Neutrophil (primary cell): ENCODE measurements around the gene SETD5.

Experiments
- H3K27ac ChIP-seq: fragments of 200-600 bp; sonication (generic); 2 replicates; pipeline ENCODE4 v1.5.1; 2016; ENCODE audit warnings: mild to moderate bottlenecking, moderate library complexity
- H3K27me3 ChIP-seq: fragments of 200-600 bp; sonication (generic); 2 replicates; pipeline ENCODE4 v1.6.0; 2016; ENCODE audit warnings: mild to moderate bottlenecking
- H3K36me3 ChIP-seq: fragments of 200-600 bp; sonication (generic); 2 replicates; pipeline ENCODE4 v1.5.1; 2017
- H3K4me1 ChIP-seq, 2 experiments: fragments of 200-600 bp in 1 of 2; sonication (generic) in 1 of 2; 1 replicate in 1 of 2; 2 replicates in 1 of 2; pipeline versions ENCODE4 v1.5.1 to v1.6.1; 2013 to 2016; ENCODE audit warnings: low read depth in 1 of 2, low read length in 1 of 2, mild to moderate bottlenecking in 1 of 2, moderate library complexity in 1 of 2; ENCODE audit not compliant: control insufficient read depth in 1 of 2, insufficient read depth in 1 of 2
- H3K4me3 ChIP-seq, 2 experiments: fragments of 200-600 bp in 1 of 2; sonication (generic) in 1 of 2; 1 replicate in 1 of 2; 2 replicates in 1 of 2; pipeline ENCODE4 v1.5.1; 2013 to 2016; ENCODE audit warnings: low read depth in 1 of 2, low read length in 1 of 2, mild to moderate bottlenecking in 1 of 2, moderate library complexity in 1 of 2
- H3K9me3 ChIP-seq: fragments of 200-600 bp; sonication (generic); 2 replicates; pipeline ENCODE4 v1.5.1; 2016
- TF ChIP-seq, protein P1 (sequence below): fragments of 200-600 bp; sonication (generic); IDR thresholded peaks from 2 replicates; pipeline ENCODE4 v1.5.1; 2016; ENCODE audit warnings: antibody characterized with exemption

SETD5 gene

DNA sequence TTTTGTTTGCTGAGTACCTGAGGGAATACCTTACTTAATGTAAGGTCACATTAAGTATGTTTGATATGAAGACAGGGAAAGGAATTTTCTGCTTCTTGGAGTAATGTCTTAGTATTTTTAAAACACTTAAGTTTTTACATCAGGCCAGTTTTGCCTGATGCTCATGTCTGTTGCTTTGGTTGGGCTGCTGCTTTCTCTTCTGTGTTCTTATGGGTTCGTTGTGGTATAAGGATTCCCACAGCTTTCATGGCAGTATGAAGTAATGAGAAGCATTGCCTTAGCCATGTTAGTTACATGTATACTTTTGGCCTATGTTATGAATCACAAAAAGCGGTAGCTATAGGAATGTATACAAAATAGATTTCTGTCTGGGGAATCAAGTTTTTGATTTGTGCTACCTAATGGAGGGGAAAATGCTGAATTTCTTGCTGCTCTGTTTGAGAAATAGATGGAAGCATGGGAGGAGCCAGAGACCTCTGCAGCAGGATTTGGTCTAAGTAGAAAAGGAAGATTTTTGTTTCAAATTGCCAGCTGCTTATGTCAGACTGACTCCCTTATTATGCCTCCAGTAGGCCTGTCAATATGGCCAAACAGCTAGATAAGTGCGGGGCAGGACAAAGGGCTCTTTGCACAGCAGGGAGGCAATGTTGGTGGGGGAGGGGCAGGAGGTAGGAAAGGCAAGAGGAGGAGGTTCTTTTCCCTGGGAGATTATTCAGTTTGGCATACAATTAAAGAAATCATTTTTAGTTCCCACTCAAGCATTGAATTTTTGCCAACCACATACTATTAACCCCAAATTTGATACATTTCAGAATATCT lies 5.2 kb downstream of the SETD5 start:
- TF ChIP-seq, protein P1, sequence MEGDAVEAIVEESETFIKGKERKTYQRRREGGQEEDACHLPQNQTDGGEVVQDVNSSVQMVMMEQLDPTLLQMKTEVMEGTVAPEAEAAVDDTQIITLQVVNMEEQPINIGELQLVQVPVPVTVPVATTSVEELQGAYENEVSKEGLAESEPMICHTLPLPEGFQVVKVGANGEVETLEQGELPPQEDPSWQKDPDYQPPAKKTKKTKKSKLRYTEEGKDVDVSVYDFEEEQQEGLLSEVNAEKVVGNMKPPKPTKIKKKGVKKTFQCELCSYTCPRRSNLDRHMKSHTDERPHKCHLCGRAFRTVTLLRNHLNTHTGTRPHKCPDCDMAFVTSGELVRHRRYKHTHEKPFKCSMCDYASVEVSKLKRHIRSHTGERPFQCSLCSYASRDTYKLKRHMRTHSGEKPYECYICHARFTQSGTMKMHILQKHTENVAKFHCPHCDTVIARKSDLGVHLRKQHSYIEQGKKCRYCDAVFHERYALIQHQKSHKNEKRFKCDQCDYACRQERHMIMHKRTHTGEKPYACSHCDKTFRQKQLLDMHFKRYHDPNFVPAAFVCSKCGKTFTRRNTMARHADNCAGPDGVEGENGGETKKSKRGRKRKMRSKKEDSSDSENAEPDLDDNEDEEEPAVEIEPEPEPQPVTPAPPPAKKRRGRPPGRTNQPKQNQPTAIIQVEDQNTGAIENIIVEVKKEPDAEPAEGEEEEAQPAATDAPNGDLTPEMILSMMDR, result no peak
- Histone ChIP-seq H3K9me3 (no peaks in the 10 kb centered on the region), H3K27ac (peak overlapping the region; percentile 8), H3K27me3 (no peaks in the 10 kb centered on the region), H3K4me1 (peaks cover 41 to 47% of the 10 kb centered on the region in 2 experiments), H3K4me3 (no peak overlapping the region), H3K36me3 (no peaks in the 10 kb centered on the region)

DNA sequence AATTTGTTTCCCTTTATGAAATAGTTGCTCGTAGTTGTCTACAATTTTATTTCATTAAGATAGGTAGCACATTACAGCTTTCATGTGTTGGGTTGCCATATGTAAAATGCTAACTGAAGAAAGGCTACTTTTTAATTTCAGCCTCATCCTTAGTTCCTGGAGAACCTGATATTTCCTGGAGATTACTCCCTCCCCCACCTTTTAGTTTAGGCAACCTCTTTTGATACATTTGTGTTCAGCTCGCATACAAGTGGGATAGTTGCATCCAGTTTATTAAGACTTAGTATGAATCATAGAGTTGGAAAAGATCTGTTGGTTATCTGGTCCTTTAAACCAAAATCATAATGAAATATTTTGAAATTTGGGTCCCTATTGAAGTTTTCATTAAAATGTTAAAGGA lies 6.0 kb downstream of the SETD5 start:
- H3K36me3 ChIP-seq, result no peaks in the 10 kb centered on the region
- H3K27me3 ChIP-seq, result no peaks in the 10 kb centered on the region
- no peak overlapping the region for H3K4me3 ChIP-seq
- no peaks in the 10 kb centered on the region for H3K9me3 ChIP-seq
- no peak overlapping the region for H3K27ac ChIP-seq
- peaks cover 36 to 45% of the 10 kb centered on the region in 2 experiments for H3K4me1 ChIP-seq
- TF ChIP-seq, protein P1, result no peak

DNA sequence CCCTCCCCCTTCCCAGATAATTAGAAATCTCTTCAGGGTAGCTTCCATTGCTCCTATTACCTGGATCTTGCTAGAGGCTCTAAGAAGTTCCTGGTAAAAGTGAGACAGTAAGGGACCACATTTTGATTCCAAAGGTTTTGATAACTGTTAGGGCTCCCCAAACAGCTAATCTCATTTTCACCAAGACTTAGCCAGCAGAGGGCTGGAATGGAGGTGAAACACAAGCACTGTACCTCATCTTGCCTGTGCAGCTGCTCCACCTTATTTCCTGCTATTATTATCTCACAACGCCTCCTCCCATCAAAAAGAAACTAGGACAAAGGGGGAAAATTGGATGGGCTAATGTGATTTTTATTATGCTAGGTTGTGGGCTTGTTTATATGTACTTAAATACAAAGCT lies 7.3 kb downstream of the SETD5 start:
- H3K27ac ChIP-seq, result no peak overlapping the region

DNA sequence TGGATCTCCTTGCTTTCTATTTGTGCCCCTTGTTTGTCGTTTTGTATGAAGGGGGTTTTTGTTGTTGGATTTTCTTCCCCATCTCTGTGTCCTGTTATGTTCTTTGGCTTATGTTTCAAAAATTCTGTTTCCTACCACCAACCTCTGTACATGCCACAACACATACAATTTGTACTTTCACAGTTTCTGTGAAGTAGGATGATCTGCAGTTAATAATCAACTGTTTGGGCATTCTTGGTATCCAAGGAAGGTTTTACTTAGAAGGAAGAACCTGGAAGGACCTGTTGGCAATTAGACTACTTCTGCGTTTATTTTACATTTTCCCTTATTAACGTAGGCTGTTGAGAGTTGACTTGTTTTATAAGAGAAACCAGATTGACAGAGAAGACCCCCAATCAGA lies 8.3 kb downstream of the SETD5 start:
- H3K4me1 ChIP-seq, result peaks cover 26 to 36% of the 10 kb centered on the region in 2 experiments
- no peaks in the 10 kb centered on the region for H3K27me3 ChIP-seq
- H3K27ac ChIP-seq, result no peak overlapping the region
- H3K9me3 ChIP-seq, result no peaks in the 10 kb centered on the region
- no peak overlapping the region for H3K4me3 ChIP-seq
- no peaks in the 10 kb centered on the region for H3K36me3 ChIP-seq
- TF ChIP-seq, protein P1, result no peak

More for the DNA sequence above, 7.3 kb downstream of the SETD5 start:
- TF ChIP-seq, protein P1, result no peak
- Histone ChIP-seq H3K9me3 (no peaks in the 10 kb centered on the region), H3K4me3 (no peak overlapping the region), H3K27me3 (no peaks in the 10 kb centered on the region), H3K36me3 (no peaks in the 10 kb centered on the region), H3K4me1 (peaks cover 26 to 36% of the 10 kb centered on the region in 2 experiments)

DNA sequence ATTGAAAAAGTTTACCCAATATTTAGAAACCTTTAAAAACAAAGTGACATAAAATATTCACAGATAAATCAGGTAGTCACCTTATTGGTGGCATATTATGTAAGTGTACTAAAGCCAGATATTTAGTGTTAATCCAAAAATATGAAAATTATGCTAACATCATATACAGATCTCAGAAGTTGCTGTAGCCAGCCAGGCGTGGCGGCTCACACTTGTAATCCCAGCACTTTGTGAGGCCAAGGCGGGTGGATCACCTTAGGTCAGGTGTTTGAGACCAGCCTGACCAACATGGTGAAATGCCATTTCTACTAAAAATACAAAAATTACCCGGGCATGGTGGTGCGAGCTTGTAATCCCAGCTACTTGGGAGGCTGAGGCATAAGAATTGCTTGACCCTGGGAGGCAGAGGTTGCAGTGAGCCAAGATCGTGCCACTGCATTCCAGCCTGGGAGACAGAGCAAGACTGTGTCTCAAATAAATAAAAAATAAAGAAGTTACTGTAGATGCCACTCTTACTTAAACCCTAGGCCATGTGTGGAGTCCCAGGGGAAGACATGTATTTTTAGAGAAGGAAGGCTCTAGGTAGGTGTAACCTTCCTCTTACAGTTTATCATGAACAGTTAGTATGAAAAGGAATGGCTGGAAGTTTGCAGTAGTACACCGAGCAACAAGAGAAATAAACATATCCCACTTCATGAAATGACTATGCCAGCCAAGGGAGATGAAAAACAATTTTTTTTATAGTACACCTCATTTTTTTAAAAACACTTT lies 9.6 kb downstream of the SETD5 start:
- TF ChIP-seq, protein P1, result no peak
- Histone ChIP-seq H3K9me3 (no peaks in the 10 kb centered on the region), H3K27me3 (no peaks in the 10 kb centered on the region), H3K27ac (peak overlapping the region; percentile 35), H3K36me3 (no peaks in the 10 kb centered on the region), H3K4me1 (peaks cover 23 to 29% of the 10 kb centered on the region in 2 experiments), H3K4me3 (no peak overlapping the region)
